Measurements from ENCODE around the gene PCSK9. TPM values are rescaled to one million over a fixed set of nuclear protein-coding genes. Genes with fewer than 3 reads are reported as not detected.

The PCSK9 gene
- total RNA-seq, 2 experiments from 2014 or later = not detected

GRCh38 chr1:55064861-55065263, 25.5 kb downstream of the PCSK9 start:
- Histone ChIP-seq H3K9me3 (ENCODE audit: control insufficient read depth in 1 of 2, insufficient read depth in 1 of 2, low read length in 2 of 2) (no peaks in the 10 kb centered on the region), H3K27ac (ENCODE audit: low read depth in 1 of 2, low read length in 2 of 2) (no peak overlapping the region), H3K4me1 (ENCODE audit: insufficient read depth, low read length) (no peaks in the 10 kb centered on the region), H3K4me3 (ENCODE audit: low read length) (no peak overlapping the region), H3K27me3 (ENCODE audit: control insufficient read depth in 1 of 2, insufficient read depth in 2 of 2, low read length in 2 of 2) (no peaks in the 10 kb centered on the region), H3K36me3 (ENCODE audit: insufficient read depth, low read length) (peaks cover 28% of the 10 kb centered on the region)
- CTCF ChIA-PET = no interaction called here
- intact Hi-C loops (cut with DNase I, micrococcal nuclease) = no loop called here
- POLR2A ChIA-PET = no interaction called here
- H3K4me3 Mint-ChIP-seq = no peak overlapping the region
- DNase-seq = no peak
- H3K9me3 Mint-ChIP-seq = no peaks in the 10 kb centered on the region
- TF ChIP-seq, protein P1, sequence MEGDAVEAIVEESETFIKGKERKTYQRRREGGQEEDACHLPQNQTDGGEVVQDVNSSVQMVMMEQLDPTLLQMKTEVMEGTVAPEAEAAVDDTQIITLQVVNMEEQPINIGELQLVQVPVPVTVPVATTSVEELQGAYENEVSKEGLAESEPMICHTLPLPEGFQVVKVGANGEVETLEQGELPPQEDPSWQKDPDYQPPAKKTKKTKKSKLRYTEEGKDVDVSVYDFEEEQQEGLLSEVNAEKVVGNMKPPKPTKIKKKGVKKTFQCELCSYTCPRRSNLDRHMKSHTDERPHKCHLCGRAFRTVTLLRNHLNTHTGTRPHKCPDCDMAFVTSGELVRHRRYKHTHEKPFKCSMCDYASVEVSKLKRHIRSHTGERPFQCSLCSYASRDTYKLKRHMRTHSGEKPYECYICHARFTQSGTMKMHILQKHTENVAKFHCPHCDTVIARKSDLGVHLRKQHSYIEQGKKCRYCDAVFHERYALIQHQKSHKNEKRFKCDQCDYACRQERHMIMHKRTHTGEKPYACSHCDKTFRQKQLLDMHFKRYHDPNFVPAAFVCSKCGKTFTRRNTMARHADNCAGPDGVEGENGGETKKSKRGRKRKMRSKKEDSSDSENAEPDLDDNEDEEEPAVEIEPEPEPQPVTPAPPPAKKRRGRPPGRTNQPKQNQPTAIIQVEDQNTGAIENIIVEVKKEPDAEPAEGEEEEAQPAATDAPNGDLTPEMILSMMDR (IDR thresholded peaks at IDR 0.05) = no peak
- no peak for ATAC-seq (ENCODE audit: poor library complexity)
- H3K4me1 Mint-ChIP-seq (ENCODE audit: low read depth) = no peaks in the 10 kb centered on the region
- H3K27me3 Mint-ChIP-seq = no peaks in the 10 kb centered on the region
- H3K27ac Mint-ChIP-seq = no peak overlapping the region
- peaks cover 43% of the 10 kb centered on the region for H3K36me3 Mint-ChIP-seq (ENCODE audit: low read depth)

DNA sequence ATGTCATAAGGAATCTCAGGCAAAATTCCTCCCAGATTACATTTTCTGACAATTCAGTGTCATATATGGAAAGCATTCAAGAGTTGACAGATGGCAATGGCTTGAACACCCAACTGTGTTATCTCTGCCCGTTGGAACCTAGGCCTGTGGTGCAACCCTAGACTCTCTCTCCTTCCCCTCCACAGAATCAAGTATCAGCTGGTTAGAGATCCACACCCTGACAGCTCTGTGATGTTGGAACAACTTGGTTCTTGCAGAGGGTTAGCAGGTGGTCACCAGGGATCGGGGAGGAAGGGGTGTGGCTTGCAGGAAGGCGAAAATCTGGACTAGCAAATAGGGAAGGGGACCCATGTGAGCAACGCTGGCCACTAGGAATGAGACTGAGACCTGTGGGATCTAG, 26.3 kb downstream of the PCSK9 start:
- ATAC-seq (ENCODE audit: poor library complexity) (no peak), DNase-seq (no peak)
- no peak overlapping the region for H3K4me3 Mint-ChIP-seq
- Histone ChIP-seq H3K36me3 (ENCODE audit: insufficient read depth, low read length) (peaks cover 36% of the 10 kb centered on the region), H3K4me1 (ENCODE audit: insufficient read depth, low read length) (no peaks in the 10 kb centered on the region), H3K4me3 (ENCODE audit: low read length) (no peak overlapping the region), H3K27me3 (ENCODE audit: control insufficient read depth in 1 of 2, insufficient read depth in 2 of 2, low read length in 2 of 2) (no peaks in the 10 kb centered on the region), H3K27ac (ENCODE audit: low read depth in 1 of 2, low read length in 2 of 2) (no peak overlapping the region), H3K9me3 (ENCODE audit: control insufficient read depth in 1 of 2, insufficient read depth in 1 of 2, low read length in 2 of 2) (no peaks in the 10 kb centered on the region)
- no peaks in the 10 kb centered on the region for H3K4me1 Mint-ChIP-seq (ENCODE audit: low read depth)
- CTCF ChIA-PET = no interaction called here
- no peaks in the 10 kb centered on the region for H3K27me3 Mint-ChIP-seq
- TF ChIP-seq, protein P1 (IDR thresholded peaks at IDR 0.05) = no peak
- peaks cover 51% of the 10 kb centered on the region for H3K36me3 Mint-ChIP-seq (ENCODE audit: low read depth)
- H3K9me3 Mint-ChIP-seq = no peaks in the 10 kb centered on the region
- intact Hi-C loops (cut with DNase I, micrococcal nuclease) = no loop called here
- H3K27ac Mint-ChIP-seq = no peak overlapping the region
- POLR2A ChIA-PET = interaction anchor here (1.0 kb wide), 1 partner anchor 148 kb away, joined by 4 read pairs; no protein-coding TSS in a partner anchor

DNA sequence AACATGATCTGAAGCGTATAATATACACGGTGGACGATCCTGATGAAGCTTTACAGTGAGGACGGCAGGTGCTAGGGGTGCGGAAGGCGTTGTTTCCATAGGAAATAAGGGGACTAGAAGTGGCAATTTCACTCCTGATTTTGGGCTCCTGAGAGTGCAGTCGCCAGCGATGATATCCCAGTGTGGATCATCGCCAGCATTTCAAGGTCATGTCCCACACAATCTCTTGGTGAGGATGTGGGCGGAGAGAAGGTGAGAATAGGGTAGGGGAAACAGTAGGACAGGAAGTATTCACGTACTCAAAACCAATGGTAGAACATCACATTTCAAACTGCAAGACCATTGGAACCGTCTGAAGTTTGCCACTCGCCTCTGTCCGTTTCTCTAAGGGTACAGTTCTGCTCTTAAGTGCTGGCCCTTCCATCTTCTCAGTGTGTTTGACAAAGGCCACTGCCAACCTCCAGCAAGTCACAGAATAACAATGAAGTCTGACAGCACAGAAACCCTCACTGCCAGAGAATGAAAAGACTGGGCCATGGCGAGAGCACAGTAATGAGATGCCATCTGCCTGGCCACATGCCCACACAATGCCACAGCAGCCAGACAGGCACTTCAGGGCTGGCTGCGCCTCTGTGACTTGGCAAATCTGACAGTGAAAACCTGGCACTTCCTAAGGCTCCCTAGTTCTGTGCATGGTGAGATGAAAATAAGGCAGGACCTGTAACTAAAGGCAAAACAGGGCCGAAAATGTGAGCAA, 27.9 kb downstream of the PCSK9 start:
- no peaks in the 10 kb centered on the region for H3K9me3 ChIP-seq (ENCODE audit: control insufficient read depth in 1 of 2, insufficient read depth in 1 of 2, low read length in 2 of 2)
- ATAC-seq (ENCODE audit: poor library complexity) = no peak
- DNase-seq = no peak
- TF ChIP-seq, protein P1 (IDR thresholded peaks at IDR 0.05) = no peak
- H3K4me3 Mint-ChIP-seq = no peak overlapping the region
- H3K27me3 Mint-ChIP-seq = no peaks in the 10 kb centered on the region
- H3K4me1 ChIP-seq (ENCODE audit: insufficient read depth, low read length) = no peaks in the 10 kb centered on the region
- no peak overlapping the region for H3K27ac Mint-ChIP-seq
- no peak overlapping the region for H3K27ac ChIP-seq (ENCODE audit: low read depth in 1 of 2, low read length in 2 of 2)
- H3K36me3 Mint-ChIP-seq (ENCODE audit: low read depth) = peaks cover 67% of the 10 kb centered on the region
- H3K36me3 ChIP-seq (ENCODE audit: insufficient read depth, low read length) = peaks cover 52% of the 10 kb centered on the region
- H3K4me3 ChIP-seq (ENCODE audit: low read length) = no peak overlapping the region
- ChIA-PET POLR2A (no interaction called here), CTCF (no interaction called here)
- no peaks in the 10 kb centered on the region for H3K27me3 ChIP-seq (ENCODE audit: control insufficient read depth in 1 of 2, insufficient read depth in 2 of 2, low read length in 2 of 2)
- intact Hi-C loops (cut with DNase I, micrococcal nuclease) = no loop called here
- no peaks in the 10 kb centered on the region for H3K9me3 Mint-ChIP-seq
- no peaks in the 10 kb centered on the region for H3K4me1 Mint-ChIP-seq (ENCODE audit: low read depth)

Data from CD4-positive, alpha-beta T cell (primary cell).